ENCODE data around the gene ATAD2B.

The ATAD2B gene

DNA sequence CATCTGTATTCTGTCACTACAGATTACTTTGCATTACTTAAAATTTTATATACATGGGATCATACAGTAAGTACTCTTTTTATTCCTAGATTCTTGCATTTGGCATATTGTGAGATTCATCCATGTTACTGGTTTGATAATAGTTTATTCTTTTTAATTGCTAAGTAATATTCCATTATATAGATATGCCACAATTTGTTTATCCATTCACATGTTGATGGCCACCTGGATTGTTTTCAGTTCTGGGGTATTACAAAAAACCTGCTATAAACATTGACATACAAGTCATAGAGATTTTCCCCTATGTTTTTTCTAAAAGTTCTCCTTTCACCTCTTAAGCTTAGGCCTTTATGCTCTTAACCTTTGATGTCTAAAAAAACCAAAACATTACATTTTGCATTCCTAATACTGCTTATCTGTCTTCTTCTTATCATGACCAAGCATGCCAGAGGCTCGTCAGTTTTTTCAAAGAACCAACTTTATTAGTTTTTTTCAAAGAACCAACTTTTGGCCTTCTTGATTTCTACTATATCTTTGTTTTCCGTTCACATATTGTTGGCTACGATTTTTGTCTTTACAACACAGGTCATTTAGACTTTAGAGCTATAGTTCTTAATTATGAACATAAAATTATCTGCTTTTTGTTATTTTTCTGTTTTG lies 86.9 kb downstream of the ATAD2B start:
- H3K27me3 ChIP-seq (ENCODE audit: insufficient read depth, low read length): no peaks in the 10 kb centered on the region
- H3K4me1 ChIP-seq (ENCODE audit: insufficient read depth, low read length): no peaks in the 10 kb centered on the region
- H3K36me3 ChIP-seq (ENCODE audit: insufficient read depth, low read length): peaks cover 25% of the 10 kb centered on the region
- H3K9me3 ChIP-seq (ENCODE audit: low read length): peaks cover 18% of the 10 kb centered on the region
- no peak overlapping the region for H3K4me3 ChIP-seq (ENCODE audit: low read length)
- no peak overlapping the region for H2AFZ ChIP-seq (ENCODE audit: low read depth, low read length)

- H3K4me3 ChIP-seq (ENCODE audit: low read length): no peak overlapping the region
Observed at GRCh38 chr2:23838996-23839395, 87.9 kb downstream of the ATAD2B start.

GRCh38 chr2:23838581-23838980 lies 88.3 kb downstream of the ATAD2B start:
- H3K36me3 ChIP-seq (ENCODE audit: insufficient read depth, low read length): peaks cover 28% of the 10 kb centered on the region
- H2AFZ ChIP-seq (ENCODE audit: low read depth, low read length): no peak overlapping the region
- H3K4me3 ChIP-seq (ENCODE audit: low read length): no peak overlapping the region
- H3K4me1 ChIP-seq (ENCODE audit: insufficient read depth, low read length): no peaks in the 10 kb centered on the region
- no peaks in the 10 kb centered on the region for H3K27me3 ChIP-seq (ENCODE audit: insufficient read depth, low read length)
- peaks cover 18% of the 10 kb centered on the region for H3K9me3 ChIP-seq (ENCODE audit: low read length)

More at GRCh38 chr2:23838996-23839395, 87.9 kb downstream of the ATAD2B start:
- Histone ChIP-seq H3K9me3 (ENCODE audit: low read length) (peaks cover 18% of the 10 kb centered on the region), H2AFZ (ENCODE audit: low read depth, low read length) (no peak overlapping the region), H3K36me3 (ENCODE audit: insufficient read depth, low read length) (peaks cover 28% of the 10 kb centered on the region), H3K27me3 (ENCODE audit: insufficient read depth, low read length) (no peaks in the 10 kb centered on the region), H3K4me1 (ENCODE audit: insufficient read depth, low read length) (no peaks in the 10 kb centered on the region)

DNA sequence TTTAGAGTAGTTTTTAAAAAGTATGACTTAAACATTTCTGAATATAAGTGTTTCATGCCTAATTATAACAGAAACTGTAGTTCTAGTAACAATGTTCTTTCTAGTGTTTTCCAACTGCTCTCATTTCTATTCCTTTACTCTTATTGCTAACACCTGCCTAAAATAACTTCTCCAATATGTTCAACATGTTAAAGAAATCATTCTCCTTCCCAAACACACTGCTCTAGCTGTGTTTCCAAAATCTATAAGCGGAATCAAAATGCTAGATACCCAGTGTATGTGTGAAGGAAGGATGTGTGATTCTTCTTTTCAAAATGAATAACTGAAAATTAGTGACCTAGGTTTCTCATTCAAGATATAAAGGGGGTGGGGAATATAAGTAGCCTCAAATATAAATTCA lies 89.1 kb downstream of the ATAD2B start:
- no peaks in the 10 kb centered on the region for H3K4me1 ChIP-seq (ENCODE audit: insufficient read depth, low read length)
- H3K27me3 ChIP-seq (ENCODE audit: insufficient read depth, low read length): no peaks in the 10 kb centered on the region
- peaks cover 28% of the 10 kb centered on the region for H3K36me3 ChIP-seq (ENCODE audit: insufficient read depth, low read length)
- peaks cover 18% of the 10 kb centered on the region for H3K9me3 ChIP-seq (ENCODE audit: low read length)
- H2AFZ ChIP-seq (ENCODE audit: low read depth, low read length): no peak overlapping the region
- no peak overlapping the region for H3K4me3 ChIP-seq (ENCODE audit: low read length)

DNA sequence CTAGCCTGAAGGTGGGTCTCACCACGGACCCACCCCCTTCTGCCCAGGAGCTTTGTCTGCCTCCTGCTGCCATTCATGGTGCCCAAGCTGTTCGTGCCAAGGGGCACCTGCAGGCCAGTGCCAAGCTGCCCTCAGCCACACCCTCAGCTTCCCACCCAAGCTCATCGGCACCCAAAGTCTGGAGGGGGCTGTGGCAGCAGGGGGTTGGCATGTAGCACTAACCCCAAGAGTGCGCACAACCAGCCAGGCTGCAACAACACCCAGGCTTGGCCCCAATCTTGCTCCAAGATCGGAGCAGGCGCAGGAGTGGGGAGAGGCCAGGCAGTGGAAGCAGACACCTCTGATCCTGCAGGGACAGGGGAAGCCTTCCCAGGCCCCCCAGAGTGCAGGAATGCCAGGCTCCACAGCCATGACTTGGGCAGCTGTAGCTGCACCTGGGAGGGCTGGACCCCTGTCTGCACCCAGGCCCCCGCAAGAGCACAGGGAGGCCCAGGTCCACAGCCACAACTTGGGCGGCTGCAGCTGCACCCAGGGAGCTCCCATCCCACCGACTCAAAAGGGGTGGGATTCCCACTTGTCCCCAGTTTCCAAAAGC lies 89.9 kb downstream of the ATAD2B start:
- Histone ChIP-seq H3K27me3 (ENCODE audit: insufficient read depth, low read length) (no peaks in the 10 kb centered on the region), H3K9me3 (ENCODE audit: low read length) (peaks cover 18% of the 10 kb centered on the region), H3K4me3 (ENCODE audit: low read length) (no peak overlapping the region), H2AFZ (ENCODE audit: low read depth, low read length) (no peak overlapping the region), H3K4me1 (ENCODE audit: insufficient read depth, low read length) (no peaks in the 10 kb centered on the region), H3K36me3 (ENCODE audit: insufficient read depth, low read length) (peaks cover 28% of the 10 kb centered on the region)

- peaks cover 29% of the 10 kb centered on the region for H3K36me3 ChIP-seq (ENCODE audit: insufficient read depth, low read length)
- H2AFZ ChIP-seq (ENCODE audit: low read depth, low read length): no peak overlapping the region
- H3K4me3 ChIP-seq (ENCODE audit: low read length): no peak overlapping the region
- no peaks in the 10 kb centered on the region for H3K4me1 ChIP-seq (ENCODE audit: insufficient read depth, low read length)
- peaks cover 18% of the 10 kb centered on the region for H3K9me3 ChIP-seq (ENCODE audit: low read length)
- H3K27me3 ChIP-seq (ENCODE audit: insufficient read depth, low read length): no peaks in the 10 kb centered on the region
Observed at GRCh38 chr2:23836505-23836904, 90.4 kb downstream of the ATAD2B start.

DNA sequence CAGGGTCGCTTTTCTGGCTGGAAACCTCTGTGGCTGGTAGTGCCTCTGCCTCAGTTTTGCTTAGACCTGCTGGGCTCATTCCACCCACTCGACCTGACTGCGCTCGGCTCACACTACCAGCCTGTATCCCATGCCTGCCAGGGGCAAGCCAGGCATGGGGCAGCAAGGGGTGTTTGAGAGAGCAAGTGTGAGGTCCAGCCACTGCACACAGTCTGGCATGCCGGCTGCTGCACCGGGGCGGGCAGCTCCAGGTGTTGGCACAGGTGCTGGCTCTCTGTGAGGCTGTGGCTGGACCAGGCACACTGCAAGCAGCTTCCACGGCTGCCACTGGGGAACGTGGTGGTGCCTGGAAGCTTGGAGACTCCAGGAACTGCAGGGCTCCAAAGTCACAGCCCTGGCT lies 90.9 kb downstream of the ATAD2B start:
- peaks cover 18% of the 10 kb centered on the region for H3K9me3 ChIP-seq (ENCODE audit: low read length)
- no peaks in the 10 kb centered on the region for H3K4me1 ChIP-seq (ENCODE audit: insufficient read depth, low read length)
- no peaks in the 10 kb centered on the region for H3K27me3 ChIP-seq (ENCODE audit: insufficient read depth, low read length)
- no peak overlapping the region for H2AFZ ChIP-seq (ENCODE audit: low read depth, low read length)
- peaks cover 29% of the 10 kb centered on the region for H3K36me3 ChIP-seq (ENCODE audit: insufficient read depth, low read length)
- H3K4me3 ChIP-seq (ENCODE audit: low read length): no peak overlapping the region

DNA sequence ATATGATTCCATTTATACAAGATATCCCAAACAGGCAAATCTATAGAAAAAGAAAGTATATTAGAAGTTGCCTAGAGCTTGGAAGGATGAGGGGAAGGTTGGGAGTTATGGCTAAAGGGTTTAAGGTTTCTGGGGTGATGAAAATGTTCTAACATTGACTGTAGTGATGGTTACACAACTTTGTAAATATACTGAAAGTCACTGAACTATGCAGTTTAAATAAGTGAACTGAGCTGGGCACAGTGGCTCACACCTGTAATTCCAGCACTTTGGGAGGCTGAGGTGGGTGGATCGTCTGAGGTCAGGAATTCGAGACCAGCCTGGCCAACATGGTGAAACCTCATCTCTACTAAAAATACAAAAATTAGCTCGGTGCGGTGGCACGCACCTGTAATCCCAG lies 91.5 kb downstream of the ATAD2B start:
- Histone ChIP-seq H3K27me3 (ENCODE audit: insufficient read depth, low read length) (no peaks in the 10 kb centered on the region), H2AFZ (ENCODE audit: low read depth, low read length) (no peak overlapping the region), H3K9me3 (ENCODE audit: low read length) (peaks cover 16% of the 10 kb centered on the region), H3K4me1 (ENCODE audit: insufficient read depth, low read length) (no peaks in the 10 kb centered on the region), H3K4me3 (ENCODE audit: low read length) (no peak overlapping the region), H3K36me3 (ENCODE audit: insufficient read depth, low read length) (peaks cover 29% of the 10 kb centered on the region)

DNA sequence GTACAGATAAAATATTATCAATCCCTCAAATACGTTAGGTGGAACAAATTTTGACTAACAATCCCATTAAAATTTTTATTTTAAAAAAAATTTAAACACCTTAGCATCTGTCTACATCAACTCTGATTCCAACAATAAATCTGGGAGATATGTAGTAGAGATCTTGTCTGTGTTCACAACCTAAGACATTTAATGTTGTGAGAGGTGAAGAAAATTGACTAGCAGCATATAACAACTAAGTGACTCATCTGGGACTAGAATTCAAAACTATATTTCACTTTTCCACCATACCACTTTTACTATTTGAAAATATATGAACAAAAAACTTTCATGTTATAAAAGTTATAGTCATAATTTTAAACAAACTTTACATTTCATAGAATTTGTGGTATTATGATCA lies 97.9 kb downstream of the ATAD2B start:
- Histone ChIP-seq H3K4me3 (ENCODE audit: low read length) (no peak overlapping the region), H3K27me3 (ENCODE audit: insufficient read depth, low read length) (no peaks in the 10 kb centered on the region), H3K36me3 (ENCODE audit: insufficient read depth, low read length) (peaks cover 13% of the 10 kb centered on the region), H3K9me3 (ENCODE audit: low read length) (no peaks in the 10 kb centered on the region), H3K4me1 (ENCODE audit: insufficient read depth, low read length) (no peaks in the 10 kb centered on the region), H2AFZ (ENCODE audit: low read depth, low read length) (no peak overlapping the region)

DNA sequence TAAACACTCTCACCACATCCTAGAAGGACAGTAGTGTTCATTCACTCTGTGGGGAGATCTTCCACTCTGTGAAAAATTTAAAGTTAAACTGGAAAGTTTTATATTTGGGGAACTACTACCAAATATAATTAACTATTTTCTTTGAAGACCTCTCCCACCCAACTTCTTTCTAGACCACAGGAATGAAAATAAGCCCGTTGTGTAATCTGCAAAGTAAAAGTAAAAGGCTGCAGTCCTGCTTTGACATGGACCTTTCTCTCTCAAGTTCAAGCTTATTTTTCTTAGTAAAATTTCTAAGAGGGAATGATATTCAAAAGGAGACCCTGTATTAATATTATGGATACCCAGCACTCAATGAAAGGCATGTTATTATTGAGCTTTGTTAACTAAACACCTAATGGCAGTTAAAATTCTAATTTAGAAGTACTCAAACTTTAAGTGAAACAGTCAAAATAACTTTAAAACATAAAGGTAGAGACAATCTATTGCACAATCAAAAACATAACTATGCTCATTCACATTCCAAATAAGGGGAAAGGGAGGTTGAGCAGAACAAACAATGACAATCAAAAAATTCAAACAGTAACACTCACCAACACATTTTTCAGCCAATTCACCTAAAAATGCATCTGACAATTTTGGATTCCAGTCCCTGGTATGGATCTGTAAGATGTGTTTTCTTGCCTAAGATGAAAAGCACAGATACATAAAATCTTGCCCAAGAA lies 98.5 kb downstream of the ATAD2B start:
- Histone ChIP-seq H3K4me3 (ENCODE audit: low read length) (no peak overlapping the region), H2AFZ (ENCODE audit: low read depth, low read length) (no peak overlapping the region)

DNA sequence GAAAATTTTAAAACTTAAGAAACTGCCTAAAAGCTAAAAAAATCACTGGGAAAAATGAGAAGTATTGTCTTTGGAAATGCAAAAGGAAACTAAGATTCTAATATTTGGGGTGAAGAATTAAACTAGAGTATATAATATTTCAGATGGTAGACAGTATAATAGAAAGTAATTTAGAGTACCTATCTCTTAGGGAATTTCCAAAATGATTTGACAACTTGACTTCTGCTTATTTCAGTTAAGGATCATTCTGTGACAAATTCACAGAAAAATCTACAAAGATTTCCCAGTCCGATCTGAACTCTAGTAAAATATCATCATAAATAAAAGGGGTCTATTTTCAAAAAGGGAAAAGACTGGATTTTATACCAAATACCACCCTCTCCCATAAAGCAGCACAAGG lies 99.6 kb downstream of the ATAD2B start:
- peaks cover 15% of the 10 kb centered on the region for H3K36me3 ChIP-seq (ENCODE audit: insufficient read depth, low read length)
- H3K27me3 ChIP-seq (ENCODE audit: insufficient read depth, low read length): no peaks in the 10 kb centered on the region
- H3K4me3 ChIP-seq (ENCODE audit: low read length): no peak overlapping the region
- no peaks in the 10 kb centered on the region for H3K4me1 ChIP-seq (ENCODE audit: insufficient read depth, low read length)
- no peak overlapping the region for H2AFZ ChIP-seq (ENCODE audit: low read depth, low read length)
- no peaks in the 10 kb centered on the region for H3K9me3 ChIP-seq (ENCODE audit: low read length)

More for the DNA sequence above, 98.5 kb downstream of the ATAD2B start:
- Histone ChIP-seq H3K27me3 (ENCODE audit: insufficient read depth, low read length) (no peaks in the 10 kb centered on the region), H3K36me3 (ENCODE audit: insufficient read depth, low read length) (peaks cover 13% of the 10 kb centered on the region), H3K4me1 (ENCODE audit: insufficient read depth, low read length) (no peaks in the 10 kb centered on the region), H3K9me3 (ENCODE audit: low read length) (no peaks in the 10 kb centered on the region)

DNA sequence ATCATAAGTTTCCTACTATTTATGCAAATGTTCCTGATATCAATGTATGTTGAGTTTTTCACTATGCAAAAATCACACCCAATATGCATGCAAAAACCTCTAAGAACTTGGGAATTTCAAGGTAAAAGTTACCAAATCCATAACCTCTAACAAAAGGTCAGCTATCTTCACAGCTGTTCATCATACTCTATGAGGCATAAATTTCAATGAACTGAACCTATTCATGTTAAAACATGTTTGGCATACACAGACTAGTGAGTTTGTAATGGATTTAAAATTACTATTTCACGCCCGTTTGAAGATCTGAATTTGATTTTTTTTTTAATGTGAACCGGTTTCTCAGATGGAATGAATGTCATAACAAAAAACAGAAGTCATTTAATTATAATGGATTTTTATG lies 100.2 kb downstream of the ATAD2B start:
- H2AFZ ChIP-seq (ENCODE audit: low read depth, low read length): no peak overlapping the region
- no peaks in the 10 kb centered on the region for H3K27me3 ChIP-seq (ENCODE audit: insufficient read depth, low read length)
- peaks cover 17% of the 10 kb centered on the region for H3K36me3 ChIP-seq (ENCODE audit: insufficient read depth, low read length)
- H3K4me3 ChIP-seq (ENCODE audit: low read length): no peak overlapping the region
- no peaks in the 10 kb centered on the region for H3K9me3 ChIP-seq (ENCODE audit: low read length)
- no peaks in the 10 kb centered on the region for H3K4me1 ChIP-seq (ENCODE audit: insufficient read depth, low read length)

DNA sequence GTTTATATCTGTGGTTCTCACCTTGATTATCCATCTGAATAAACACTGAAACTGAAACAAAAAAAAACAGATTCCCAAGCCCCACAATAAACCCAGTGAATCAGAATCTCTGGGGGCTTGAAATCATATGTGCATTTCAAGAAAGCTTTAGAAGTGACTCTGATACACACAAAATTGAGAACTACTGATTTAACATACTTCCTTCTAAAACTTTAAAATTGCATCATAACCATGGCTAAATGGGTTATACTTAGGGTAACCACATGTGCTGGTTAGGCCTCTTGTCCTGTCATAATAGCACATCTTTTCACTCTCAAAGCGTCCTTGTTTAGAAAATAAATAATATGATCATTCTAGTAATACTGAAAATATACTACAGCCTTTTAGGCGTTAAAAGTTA lies 100.9 kb downstream of the ATAD2B start:
- H3K27me3 ChIP-seq (ENCODE audit: insufficient read depth, low read length): no peaks in the 10 kb centered on the region
- no peak overlapping the region for H3K4me3 ChIP-seq (ENCODE audit: low read length)
- peaks cover 18% of the 10 kb centered on the region for H3K36me3 ChIP-seq (ENCODE audit: insufficient read depth, low read length)
- H3K4me1 ChIP-seq (ENCODE audit: insufficient read depth, low read length): no peaks in the 10 kb centered on the region
- no peak overlapping the region for H2AFZ ChIP-seq (ENCODE audit: low read depth, low read length)
- no peaks in the 10 kb centered on the region for H3K9me3 ChIP-seq (ENCODE audit: low read length)
